Measurements from ENCODE around the gene TMIGD2.
"Not testable (repeated sequence)": the region's sequence is repeated elsewhere in the genome, so short reads cannot be mapped to it uniquely, and the experiment has no call there.

TMIGD2 gene, protein sequence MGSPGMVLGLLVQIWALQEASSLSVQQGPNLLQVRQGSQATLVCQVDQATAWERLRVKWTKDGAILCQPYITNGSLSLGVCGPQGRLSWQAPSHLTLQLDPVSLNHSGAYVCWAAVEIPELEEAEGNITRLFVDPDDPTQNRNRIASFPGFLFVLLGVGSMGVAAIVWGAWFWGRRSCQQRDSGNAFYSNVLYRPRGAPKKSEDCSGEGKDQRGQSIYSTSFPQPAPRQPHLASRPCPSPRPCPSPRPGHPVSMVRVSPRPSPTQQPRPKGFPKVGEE

DNA sequence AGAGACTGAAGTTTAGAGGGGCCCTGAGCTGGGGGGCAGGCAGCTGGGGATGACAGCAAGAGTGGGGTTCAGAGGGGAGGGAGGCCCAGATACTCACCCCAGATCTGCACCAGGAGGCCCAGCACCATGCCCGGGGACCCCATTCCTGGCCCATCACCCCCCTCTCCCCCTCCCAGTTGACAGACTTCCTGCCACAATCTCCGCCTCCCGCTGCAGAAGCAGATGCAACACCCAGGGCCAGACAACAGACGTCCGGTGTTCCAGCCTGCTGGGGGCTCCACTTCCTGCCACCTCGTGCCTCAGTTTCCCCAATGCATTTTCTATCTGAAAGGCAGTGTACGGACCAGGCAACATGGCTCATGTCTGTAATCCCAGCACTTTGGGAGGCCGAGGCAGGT lies at the start of gene TMIGD2:
Gene TMIGD2 (minus strand): TSS at position 147 of the 398 bp plus-strand sequence. CDS start 4 bp downstream, at position 143.
- no peak for DNase-seq (ENCODE audit: low read depth in 1 of 2, low spot score in 1 of 2)

DNA sequence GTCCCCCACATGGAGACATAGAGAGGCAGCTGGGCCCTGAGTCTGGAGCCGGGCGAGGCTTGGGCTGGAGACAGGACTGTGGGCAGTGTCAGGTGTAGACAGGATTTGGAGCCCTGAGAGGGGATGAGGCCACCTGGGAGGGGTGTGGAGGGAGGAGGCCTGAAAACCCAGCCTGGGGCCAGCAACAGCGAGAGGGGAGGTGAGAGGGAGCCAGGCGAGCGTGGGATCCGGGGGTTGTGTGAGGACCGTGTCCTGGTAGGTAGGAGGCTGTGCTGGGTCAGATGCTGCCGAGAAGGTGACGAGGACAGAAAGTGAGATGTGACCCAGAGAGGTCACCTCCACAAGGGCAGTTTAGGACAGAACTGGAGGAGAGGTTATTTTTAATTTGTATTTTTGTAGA lies 48.5 kb upstream of the TMIGD2 start:
- DNase-seq (ENCODE audit: low read depth in 1 of 2, low spot score in 1 of 2) = no peak

DNA sequence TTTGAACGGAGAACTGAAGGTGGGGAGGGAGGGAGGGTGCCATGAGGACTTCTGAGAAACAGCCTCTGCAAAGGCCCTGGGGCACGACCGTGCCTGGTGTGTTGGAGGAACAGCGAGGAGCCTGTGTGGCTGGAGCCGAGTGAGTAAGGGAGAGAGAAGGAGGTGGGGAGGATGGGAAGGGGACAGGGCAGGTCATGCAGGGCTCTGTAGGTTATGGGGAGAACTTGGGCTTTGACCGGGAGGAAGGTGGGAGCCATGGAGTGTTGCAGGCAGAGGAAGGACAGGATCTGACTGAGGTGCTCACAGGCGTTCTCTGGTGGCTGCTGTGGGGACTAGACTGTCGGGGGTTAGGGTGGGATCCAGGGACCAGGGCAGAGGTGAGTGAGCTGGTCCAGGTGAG lies 47.9 kb upstream of the TMIGD2 start:
- no peak for DNase-seq (ENCODE audit: low read depth in 1 of 2, low spot score in 1 of 2)

DNA sequence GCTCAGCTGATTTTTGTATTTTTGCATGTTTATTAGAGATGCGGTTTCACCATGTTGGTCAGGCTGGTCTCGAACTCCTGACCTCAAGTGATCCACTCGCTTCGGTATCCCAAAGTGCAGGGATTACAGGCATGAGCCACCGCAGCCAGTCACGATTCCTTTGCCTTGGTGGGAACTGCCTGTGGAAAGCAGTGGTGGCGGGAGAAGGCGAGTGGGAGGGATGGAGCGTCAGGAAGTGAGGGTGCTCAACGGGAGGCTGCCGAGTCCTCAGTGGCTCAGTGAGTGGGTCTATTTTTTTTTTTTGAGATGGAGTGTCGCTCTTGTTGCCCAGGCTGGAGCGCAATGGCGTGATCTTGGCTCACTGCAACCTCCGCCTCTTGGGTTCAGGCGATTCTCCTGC lies 47.0 kb upstream of the TMIGD2 start:
- DNase-seq (ENCODE audit: low read depth in 1 of 2, low spot score in 1 of 2) = not testable (repeated sequence)

DNA sequence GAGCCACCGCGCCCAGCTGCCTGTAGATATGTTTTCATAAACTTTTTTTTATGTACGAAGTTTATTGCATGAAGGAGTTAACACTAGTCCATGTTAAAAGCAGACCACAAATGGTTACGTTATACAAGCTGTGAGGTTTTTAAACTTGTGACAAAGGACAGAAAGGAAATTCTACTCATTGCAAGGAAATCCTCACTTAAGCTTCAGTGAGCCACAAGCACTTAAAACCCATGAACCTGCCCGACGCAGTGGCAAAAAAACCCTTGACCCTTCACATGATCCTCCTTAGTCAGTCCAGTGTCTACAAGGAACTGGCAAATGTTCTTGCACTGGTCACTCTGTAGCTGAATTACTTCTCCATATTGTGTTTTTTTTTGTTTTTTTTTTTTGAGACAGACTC lies 45.3 kb upstream of the TMIGD2 start:
- DNase-seq (ENCODE audit: low read depth in 1 of 2, low spot score in 1 of 2) = no peak

DNA sequence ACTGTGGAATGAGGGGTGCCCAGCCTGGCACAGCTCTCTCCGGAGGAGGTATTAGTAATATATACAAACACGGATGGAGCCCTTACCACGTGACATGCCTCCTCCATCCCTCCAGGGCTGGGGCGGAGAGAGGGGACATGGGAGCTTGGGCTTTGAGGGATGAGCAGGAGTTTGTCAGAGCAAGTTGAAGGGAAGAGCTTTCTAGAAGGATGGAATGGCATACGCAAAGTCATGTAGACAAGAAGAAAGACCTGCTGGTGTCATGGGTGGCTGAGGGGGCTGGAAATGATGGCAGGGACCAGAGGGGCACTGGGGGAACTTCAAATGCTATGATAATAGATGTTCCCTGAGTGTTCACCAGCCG lies 43.8 kb upstream of the TMIGD2 start:
- DNase-seq (ENCODE audit: low read depth in 1 of 2, low spot score in 1 of 2) = no peak

DNA sequence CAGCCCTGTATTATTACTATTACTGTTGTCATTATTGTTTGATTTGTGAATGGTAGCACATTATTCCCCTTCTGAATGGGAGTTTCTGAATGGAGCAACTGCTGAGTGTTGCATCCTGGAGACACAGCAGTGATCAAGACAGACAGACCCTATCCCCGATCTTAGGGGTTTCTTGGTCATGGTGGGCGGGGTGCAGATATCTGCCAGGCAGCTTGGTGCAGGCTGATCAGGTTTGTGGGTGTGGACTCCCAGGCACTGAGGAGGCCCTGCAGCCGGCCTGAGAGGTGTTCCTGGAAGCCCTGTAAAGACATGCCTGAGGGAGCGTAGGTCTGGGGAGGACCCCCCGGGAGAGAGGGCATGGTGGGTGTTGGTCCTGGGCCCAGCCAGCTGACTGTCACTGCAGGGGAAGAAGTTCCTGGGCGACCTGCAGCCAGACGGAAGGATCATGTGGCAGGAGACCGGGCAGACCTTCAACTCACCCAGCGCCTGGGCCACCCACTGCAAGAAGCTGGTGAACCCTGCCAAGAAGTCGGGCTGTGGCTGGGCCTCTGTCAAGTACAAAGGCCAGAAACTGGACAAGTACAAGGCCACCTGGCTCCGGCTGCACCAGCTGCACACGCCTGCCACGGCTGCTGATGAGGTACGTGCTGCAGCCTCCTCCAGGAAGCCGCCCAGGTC lies 43.3 kb upstream of the TMIGD2 start:
- DNase-seq (ENCODE audit: low read depth in 1 of 2, low spot score in 1 of 2) = no peak

DNA sequence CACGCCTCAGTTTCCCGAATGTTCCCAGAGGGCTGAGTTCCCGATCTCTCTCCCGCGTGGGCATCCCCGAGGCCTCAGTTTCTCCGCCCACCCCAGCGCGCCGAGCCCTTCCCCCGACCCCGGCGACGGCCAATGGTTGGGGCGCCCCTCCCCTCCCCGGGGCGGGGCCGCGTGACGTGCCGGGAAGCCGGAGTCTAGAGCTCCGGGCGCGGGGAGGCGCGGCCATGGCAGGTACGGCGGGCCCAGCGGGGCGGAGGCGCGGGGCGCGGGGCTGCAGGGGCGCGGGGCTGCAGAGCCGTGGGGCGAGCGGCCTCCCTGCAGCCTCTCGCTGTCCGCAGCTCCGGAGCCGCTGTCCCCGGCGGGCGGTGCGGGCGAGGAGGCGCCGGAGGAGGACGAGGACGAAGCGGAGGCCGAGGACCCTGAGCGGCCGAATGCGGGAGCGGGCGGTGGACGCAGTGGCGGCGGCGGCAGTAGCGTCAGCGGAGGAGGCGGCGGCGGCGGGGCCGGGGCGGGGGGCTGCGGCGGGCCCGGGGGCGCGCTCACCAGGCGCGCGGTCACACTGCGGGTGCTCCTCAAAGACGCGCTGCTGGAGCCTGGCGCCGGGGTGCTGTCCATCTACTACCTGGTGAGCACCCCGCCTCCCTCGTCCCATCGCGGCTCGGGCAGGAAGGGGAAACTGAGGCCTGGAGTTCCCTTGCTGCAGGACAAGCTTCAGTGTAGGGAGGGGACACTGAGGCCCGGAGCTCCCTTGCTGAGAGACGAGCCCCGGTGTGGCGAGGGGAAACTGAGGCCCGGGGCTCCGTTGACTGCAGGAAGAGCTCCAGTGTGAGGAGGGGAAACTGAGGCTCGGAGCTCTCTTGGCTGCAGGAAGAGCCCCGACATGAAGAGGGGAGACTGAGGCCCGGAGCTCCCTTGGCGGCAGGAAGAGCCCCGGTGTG lies 41.5 kb upstream of the TMIGD2 start, which contains the start of gene MPND:
Gene MPND (plus strand): TSS at position 193 of the 938 bp plus-strand sequence. CDS start 32 bp downstream, at position 225.
- peak; percentile 86 to 88 for DNase-seq (ENCODE audit: low read depth in 1 of 2, low spot score in 1 of 2)

DNA sequence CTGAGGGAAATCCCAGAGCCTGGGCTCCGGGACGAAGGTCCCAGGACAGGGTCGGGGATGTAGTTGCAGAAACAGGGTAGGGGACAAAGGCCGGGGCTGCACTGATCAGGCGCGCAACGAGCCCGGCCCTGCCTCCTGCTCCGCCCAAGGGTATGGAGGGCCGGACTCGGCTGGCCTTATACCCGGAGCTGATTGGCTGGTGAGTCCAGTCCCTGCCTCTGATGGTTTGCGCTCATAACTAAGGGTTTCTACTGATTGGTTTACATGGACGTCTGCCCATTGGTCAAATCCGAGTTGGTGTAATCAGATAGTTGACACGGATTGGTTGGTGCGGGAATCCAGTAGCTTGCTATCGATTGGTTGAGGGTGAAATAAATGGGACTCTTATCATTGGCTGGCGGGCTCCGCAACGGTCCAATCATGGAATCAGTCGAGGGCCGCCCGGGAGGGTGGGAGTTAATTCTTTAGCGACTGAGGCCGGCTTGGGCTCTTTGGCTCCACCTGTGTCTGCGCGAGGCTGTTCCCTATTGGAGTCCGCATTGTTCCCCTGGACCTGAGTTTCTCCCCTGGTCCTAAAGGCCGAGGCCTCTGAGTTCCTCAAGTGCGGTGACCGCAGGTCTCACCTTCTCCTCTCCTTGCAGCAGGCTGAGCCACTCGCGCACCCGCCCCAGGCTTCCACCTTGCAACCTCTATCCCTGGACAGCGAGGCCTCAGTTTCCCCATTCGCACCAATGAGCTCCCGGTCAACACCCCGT lies 40.6 kb upstream of the TMIGD2 start:
- peak; percentile 74 to 83 for DNase-seq (ENCODE audit: low read depth in 1 of 2, low spot score in 1 of 2)

DNA sequence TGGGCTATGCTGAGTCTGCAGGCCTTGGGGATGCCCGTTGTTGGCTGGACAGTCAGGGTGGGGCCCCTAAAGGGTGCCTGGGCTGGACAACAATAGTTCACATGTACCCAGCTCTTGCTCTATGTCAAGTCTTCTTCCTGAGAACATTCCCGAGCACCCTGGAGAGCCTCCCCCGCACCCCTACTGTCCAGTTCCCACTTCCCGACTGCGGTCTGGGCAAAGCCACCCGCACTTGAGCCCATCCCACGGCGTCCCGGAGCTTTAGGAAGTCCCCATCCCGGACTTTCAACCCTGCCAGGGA lies 40.1 kb upstream of the TMIGD2 start:
- DNase-seq (ENCODE audit: low read depth in 1 of 2, low spot score in 1 of 2) = no peak

DNA sequence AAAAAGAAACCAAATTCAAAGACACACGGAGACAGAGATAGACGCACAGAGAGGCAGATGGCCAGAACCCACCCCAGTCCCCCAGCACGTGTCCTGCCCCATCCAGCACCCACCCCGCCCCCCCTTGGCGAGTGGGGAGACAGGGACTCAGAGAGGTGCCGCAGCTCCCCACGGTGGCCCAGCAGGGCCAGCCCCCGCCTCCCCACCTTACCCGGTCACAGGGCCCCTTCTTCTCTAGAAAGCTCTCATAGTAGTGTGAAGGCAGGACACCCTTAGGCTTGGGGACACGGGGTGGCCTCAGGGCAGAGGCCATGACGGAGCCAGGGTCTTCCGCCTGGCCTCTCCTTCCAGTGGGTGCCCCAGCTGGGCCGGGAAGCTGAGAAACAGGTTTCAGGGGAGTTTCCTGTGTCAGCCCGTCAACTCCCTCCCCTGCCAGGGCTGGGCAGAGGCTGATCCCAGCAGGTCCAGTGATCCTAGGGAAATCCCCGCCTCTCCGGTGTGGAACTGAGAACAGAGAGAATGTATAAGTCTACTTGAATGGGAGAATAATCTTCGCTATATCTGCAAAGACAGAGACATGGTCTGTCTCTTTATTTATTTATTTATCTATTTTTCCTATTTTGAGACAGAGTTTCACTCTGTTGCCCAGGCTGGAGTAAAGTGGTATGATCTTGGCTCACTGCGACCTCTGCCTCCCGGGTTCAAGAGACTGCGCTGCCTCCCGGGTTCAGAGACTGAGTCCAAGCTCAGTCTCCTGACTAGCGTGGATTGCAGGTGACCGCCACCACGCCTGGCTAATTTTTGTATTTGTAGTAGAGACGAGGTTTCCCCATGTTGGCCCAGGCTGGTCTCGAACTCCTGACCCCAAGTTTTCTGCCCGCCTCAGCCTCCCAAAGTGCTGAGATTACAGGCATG lies 36.5 kb upstream of the TMIGD2 start, which contains the start of gene STAP2:
Gene STAP2 (minus strand): TSS at position 387 of the 915 bp plus-strand sequence. CDS start 74 bp downstream, at position 313.
- DNase-seq (ENCODE audit: low read depth in 1 of 2, low spot score in 1 of 2) = no peak

DNA sequence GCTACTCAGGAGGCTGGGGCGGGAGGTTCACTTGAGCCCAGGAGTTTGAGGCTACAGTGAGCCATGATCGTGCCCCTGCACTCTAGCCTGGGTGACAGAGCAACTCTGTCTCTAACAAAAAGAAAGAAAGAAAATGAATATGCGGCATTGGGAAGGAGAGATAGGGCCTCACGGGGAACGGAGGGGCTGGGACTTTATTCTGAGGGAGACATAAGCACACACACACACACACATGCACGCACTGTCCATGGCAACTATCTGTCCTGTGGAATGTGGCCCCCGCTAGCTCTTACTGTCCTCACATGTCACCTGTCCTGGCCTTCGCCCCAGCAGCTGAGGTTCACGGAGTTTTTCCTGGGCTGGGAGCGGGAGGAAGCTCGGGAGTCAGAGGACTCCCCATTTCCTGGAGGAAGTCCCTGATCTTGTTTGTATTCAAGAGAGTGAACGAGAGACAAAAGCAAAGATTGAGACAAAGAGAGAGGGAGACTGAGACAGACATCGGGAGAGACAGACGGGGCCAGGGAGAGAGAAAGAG lies 35.8 kb upstream of the TMIGD2 start:
- DNase-seq (ENCODE audit: low read depth in 1 of 2, low spot score in 1 of 2) = no peak

DNA sequence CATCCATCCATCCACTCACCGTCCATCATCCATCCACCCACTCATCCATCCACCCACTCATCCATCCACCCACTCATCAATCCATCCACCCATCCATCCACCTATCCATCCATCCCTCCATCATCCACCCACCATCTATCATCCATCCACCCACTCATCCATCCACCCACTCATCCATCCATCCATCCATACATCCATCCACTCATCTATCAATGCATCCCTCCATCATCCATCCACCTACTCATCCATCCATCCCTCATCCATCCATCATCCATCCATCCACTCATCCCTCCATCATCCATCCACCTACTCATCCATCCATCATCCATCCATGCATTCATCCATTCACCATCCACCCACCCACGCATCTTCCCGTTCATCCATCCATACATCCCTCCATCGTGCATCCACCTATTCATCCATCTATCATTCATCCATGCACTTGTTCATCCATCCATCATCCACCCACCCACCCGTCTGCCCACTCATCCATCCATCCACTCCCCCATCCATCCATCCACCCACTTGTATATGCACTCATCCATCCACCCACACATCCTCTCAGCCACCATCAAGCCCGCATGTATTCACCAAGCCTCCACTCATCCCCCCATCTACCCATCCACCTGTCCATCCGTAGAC lies 32.9 kb upstream of the TMIGD2 start:
- DNase-seq (ENCODE audit: low read depth in 1 of 2, low spot score in 1 of 2) = no peak

DNA sequence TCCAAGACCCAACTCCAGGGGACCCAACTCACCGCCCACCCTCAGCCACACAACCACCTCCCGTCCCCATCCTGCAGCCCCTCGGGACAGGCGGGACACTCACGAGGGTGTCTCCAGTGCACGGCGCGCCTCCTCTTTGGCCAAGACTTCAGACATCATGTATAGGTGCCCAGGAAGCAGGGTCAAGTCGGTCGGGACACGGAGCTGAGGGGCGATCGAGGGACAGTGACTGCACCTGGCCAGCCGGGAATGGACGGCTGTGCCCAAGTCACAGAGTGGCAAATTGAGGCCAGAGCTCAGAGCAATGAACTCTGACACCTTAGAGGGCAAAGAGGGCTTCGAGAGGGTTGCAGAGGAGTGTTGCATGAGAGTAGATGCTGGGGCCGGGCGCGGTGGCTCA lies 27.7 kb upstream of the TMIGD2 start:
- no peak for DNase-seq (ENCODE audit: low read depth in 1 of 2, low spot score in 1 of 2)

DNA sequence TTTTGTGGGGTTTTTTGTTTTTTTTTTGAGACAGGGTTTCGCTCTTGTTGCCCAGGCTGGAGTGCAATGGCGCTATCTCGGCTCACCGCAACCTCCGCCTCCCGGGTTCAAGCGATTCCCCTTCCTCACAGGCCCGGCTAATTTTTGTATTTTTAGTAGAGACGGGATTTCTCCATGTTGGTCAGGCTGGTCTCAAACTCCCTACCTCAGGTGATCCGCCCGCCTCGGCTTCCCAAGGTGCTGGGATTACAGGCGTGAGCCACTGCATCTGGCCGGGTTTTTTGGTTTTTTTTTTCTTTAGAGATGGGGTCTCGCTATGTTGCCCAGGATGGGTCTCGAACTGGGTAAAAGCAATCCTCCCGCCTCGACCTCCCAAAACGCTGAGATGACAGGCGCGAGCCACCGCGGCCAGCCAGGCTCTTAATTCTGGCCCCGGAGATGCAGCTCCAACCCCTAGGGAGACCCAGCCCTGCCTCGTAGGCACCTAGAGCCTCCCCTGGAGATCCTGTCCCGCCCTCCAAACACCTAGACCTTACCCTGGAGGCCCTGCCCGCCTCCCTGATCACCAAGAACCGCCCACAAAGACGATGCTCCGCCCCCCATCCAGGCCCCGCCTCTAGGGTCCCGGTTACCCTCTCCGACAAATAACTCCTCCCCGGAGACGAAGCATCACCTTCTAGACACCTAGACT lies 26.9 kb upstream of the TMIGD2 start:
- not testable (repeated sequence) for DNase-seq (ENCODE audit: low read depth in 1 of 2, low spot score in 1 of 2)

DNA sequence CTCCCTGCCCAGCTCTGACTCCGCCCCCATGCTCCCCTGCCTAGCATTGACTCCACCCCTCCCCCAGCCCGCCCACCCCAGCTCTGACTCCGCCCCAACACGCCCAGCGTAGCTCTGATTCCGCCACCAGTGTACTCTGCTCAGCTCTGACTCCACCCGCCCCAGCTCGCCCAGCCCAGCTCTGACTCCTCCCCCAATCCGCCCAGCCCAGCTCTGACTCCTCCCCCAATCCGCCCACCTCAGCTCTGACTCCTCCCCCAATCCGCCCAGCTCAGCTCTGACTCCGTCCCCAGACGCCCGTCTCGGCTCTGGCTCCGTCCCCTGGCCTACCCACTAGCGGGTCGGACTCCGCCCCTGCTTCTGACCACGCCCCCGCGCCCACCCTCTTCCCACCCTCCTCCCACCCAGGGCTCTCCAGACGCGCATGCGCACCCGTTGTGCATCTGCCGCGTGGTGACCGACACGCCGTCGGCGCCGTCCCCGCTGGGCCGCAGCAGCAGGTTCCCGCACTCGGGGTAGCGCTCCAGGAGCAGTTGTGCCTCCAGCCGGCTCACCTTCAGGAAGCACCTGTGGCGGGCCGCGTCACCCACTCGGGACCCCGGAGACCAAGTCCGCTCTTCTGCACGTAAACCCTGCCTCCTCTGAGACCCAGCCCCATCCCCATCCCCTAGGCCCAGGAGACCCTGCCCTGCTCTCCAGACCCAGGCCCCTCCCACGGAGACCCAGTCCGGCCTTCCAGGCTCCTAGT lies 26.2 kb upstream of the TMIGD2 start:
- DNase-seq (ENCODE audit: low read depth in 1 of 2, low spot score in 1 of 2) = peak; percentile 70 to 92

DNA sequence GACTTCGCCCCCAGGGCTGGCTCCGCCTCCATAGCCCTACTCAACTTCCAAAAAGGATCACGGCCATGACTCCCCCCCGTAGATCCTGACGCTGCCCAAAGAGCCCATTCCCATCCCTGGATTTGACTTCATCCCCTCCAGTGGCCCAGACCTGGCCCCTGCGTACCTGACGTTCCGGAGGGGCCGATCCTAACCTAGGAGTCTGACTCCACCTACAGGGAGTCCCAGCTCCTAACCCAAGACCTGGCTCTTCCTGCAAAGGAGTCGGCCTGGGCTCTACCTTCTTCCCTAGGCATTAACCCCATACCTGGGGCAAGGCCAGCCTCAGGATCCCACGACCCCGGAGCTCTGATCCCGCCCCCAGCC lies 25.7 kb upstream of the TMIGD2 start:
- no peak for DNase-seq (ENCODE audit: low read depth in 1 of 2, low spot score in 1 of 2)
